ENCODE measurements around the gene TBCK.

TBCK gene

GRCh38 chr4:106165351-106166010 lies 150.5 kb downstream of the TBCK start:
- H3K4me2 ChIP-seq (ENCODE audit: low read length) = no peak overlapping the region
- TF ChIP-seq CTCF (IDR thresholded peaks at IDR 0.05) = no peak

GRCh38 chr4:106162278-106162677 lies 153.7 kb downstream of the TBCK start:
- Histone ChIP-seq H3K4me3 (ENCODE audit: low read depth, low read length) (no peak overlapping the region), H3K27ac (no peak overlapping the region), H3K79me2 (no peaks in the 10 kb centered on the region), H3K4me2 (ENCODE audit: low read length) (no peak overlapping the region), H3K4me1 (no peaks in the 10 kb centered on the region), H3K27me3 (ENCODE audit: control insufficient read depth, insufficient read depth, low read length) (no peaks in the 10 kb centered on the region), H2AFZ (no peak overlapping the region), H3K36me3 (ENCODE audit: control insufficient read depth, insufficient read depth, low read length) (no peaks in the 10 kb centered on the region), H3K9ac (no peak overlapping the region), H3K9me3 (ENCODE audit: control insufficient read depth, low read length) (no peaks in the 10 kb centered on the region)
- no peak for TF ChIP-seq CTCF (IDR thresholded peaks at IDR 0.05)

More at GRCh38 chr4:106165351-106166010, 150.5 kb downstream of the TBCK start:
- Histone ChIP-seq H3K36me3 (ENCODE audit: control insufficient read depth, insufficient read depth, low read length) (no peaks in the 10 kb centered on the region), H3K4me1 (no peaks in the 10 kb centered on the region), H2AFZ (no peak overlapping the region), H3K79me2 (no peaks in the 10 kb centered on the region), H3K27me3 (ENCODE audit: control insufficient read depth, insufficient read depth, low read length) (no peaks in the 10 kb centered on the region), H3K9me3 (ENCODE audit: control insufficient read depth, low read length) (no peaks in the 10 kb centered on the region), H3K27ac (no peak overlapping the region), H3K9ac (no peak overlapping the region), H3K4me3 (ENCODE audit: low read depth, low read length) (no peak overlapping the region)

GRCh38 chr4:106160560-106160959 lies 155.4 kb downstream of the TBCK start:
- no peaks in the 10 kb centered on the region for H3K9me3 ChIP-seq (ENCODE audit: control insufficient read depth, low read length)
- H3K36me3 ChIP-seq (ENCODE audit: control insufficient read depth, insufficient read depth, low read length) = no peaks in the 10 kb centered on the region
- H3K4me1 ChIP-seq = no peaks in the 10 kb centered on the region
- TF ChIP-seq CTCF (IDR thresholded peaks at IDR 0.05) = no peak
- H2AFZ ChIP-seq = no peak overlapping the region
- no peak overlapping the region for H3K4me3 ChIP-seq (ENCODE audit: low read depth, low read length)
- no peak overlapping the region for H3K27ac ChIP-seq
- no peak overlapping the region for H3K9ac ChIP-seq
- no peaks in the 10 kb centered on the region for H3K79me2 ChIP-seq
- H3K4me2 ChIP-seq (ENCODE audit: low read length) = no peak overlapping the region
- H3K27me3 ChIP-seq (ENCODE audit: control insufficient read depth, insufficient read depth, low read length) = no peaks in the 10 kb centered on the region

- H2AFZ ChIP-seq = no peak overlapping the region
- H3K4me2 ChIP-seq (ENCODE audit: low read length) = no peak overlapping the region
- no peak overlapping the region for H3K9ac ChIP-seq
- H3K27ac ChIP-seq = no peak overlapping the region
- H3K4me1 ChIP-seq = no peaks in the 10 kb centered on the region
- no peak overlapping the region for H3K4me3 ChIP-seq (ENCODE audit: low read depth, low read length)
- no peaks in the 10 kb centered on the region for H3K27me3 ChIP-seq (ENCODE audit: control insufficient read depth, insufficient read depth, low read length)
- TF ChIP-seq CTCF (IDR thresholded peaks at IDR 0.05) = no peak
- no peaks in the 10 kb centered on the region for H3K79me2 ChIP-seq
- no peaks in the 10 kb centered on the region for H3K36me3 ChIP-seq (ENCODE audit: control insufficient read depth, insufficient read depth, low read length)
- H3K9me3 ChIP-seq (ENCODE audit: control insufficient read depth, low read length) = no peaks in the 10 kb centered on the region
Observed at GRCh38 chr4:106149911-106150310, 166.1 kb downstream of the TBCK start.

GRCh38 chr4:106149026-106149425 lies 167.0 kb downstream of the TBCK start:
- Histone ChIP-seq H3K9ac (no peak overlapping the region), H2AFZ (no peak overlapping the region), H3K4me3 (ENCODE audit: low read depth, low read length) (no peak overlapping the region), H3K79me2 (no peaks in the 10 kb centered on the region), H3K27me3 (ENCODE audit: control insufficient read depth, insufficient read depth, low read length) (no peaks in the 10 kb centered on the region), H3K9me3 (ENCODE audit: control insufficient read depth, low read length) (no peaks in the 10 kb centered on the region), H3K4me1 (no peaks in the 10 kb centered on the region), H3K27ac (no peak overlapping the region), H3K4me2 (ENCODE audit: low read length) (no peak overlapping the region), H3K36me3 (ENCODE audit: control insufficient read depth, insufficient read depth, low read length) (no peaks in the 10 kb centered on the region)
- no peak for TF ChIP-seq CTCF (IDR thresholded peaks at IDR 0.05)
